AML-193 (cell line): ENCODE data around the gene SCUBE1.

ENCODE experiments used
- DNase-seq, 2 experiments: peaks; one replicate each; lab custom pipeline; 2025; lab: John Stamatoyannopoulos, UW

The SCUBE1 gene

DNA sequence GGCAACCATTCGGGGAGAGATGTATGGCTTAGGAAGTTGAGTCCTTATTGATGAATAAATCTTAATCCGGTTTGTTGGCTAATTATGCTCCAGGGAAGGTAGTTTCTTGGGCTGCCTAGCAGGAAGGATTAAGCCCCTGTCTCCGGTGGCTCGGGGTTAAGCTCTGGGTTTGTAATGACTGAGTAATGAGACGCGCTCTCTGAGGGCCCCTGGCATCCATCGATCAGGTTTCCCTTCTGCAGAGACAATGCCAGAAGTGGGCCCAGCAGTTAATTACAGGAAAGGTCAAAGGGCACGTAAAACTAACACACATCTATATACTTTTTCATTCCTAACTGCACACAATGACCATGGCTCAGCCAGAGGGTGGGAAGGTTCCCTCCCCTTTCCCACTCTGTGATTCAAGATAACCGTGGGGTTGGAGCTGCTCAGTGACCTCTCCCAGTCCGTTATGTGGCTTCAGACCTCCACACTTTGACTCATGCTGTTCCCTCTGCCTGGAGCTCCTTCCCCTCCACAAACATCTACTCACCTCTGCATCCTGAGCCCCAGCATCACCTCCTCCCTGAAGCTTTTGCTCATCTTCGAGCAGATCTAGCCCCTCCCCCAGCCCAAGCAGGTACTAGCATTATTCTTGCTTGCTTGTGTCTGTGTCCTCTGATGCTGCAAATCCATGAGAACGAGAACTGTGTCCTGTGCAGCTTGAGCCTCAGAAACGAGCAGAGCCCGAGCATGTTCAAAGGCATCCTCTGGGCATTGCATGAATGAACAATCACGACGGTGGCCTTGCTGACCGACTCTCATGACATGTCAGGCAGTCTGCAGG, 16.6 kb downstream of the SCUBE1 start:
- DNase-seq: no peak

DNA sequence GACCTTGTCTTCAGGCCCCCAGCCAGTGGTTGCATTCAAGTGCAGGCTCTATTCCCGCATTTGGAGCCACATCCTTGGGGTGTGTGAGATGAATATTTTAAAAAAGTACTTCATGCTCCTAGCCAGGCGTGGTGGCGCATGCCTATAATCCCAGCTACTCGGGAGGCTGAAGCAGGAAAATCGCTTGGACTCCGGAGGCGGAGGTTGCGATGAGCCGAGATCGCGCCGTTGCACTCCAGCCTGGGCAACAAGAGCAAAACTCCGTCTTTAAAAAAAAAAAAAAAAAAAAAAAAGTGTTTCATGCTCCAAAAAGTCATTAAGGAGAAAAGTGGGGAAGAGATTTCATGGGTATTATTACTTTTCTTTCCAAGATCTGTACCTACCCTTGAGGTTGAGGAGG, 18.0 kb downstream of the SCUBE1 start:
- DNase-seq: no peak

DNA sequence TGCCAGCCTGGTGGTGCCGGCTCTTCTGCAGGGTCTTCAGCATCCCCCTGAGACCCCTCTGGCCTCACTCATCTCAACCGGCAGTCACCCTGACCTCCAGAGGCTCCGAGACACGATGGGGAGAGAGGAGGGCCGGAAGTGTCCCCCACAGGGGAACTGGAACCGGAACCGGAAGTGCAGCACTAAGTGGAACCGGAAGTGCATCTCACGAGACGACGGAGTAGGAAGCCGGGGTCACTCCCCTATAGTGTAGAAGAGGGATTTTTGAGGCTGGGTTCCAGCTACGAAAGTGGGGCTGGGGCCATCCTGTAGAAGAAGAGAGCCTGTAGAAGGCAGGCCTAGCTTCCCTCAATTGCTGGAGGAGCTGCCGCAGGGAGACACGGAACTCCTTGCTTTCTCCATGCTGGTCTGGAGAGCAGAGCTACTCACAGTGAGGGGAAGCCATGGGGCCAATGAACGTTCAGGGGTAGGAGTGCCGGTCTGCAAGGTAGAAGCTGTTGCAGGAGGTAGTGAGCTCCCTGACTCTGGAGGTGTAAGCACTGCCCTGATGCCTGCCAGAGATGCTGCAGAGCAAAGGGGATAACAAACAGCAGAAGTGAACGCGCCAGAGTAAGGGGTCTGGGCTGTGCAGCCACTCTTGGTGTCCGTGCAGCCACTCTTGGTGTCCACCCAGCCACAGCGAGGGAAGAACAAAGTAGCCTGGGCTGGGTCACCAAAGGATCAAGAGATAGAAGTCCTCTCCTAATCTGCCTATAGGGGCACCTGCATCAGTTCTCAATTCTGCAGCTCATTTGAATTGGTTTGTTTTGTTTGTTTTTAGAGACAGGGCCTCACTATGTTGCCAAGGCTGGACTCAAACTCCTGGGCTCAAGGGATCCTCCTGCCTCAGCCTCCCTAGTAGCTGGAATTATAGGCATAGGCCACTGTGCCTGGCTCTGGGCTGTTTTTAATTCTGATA, 21.9 kb downstream of the SCUBE1 start:
- no peak for DNase-seq

DNA sequence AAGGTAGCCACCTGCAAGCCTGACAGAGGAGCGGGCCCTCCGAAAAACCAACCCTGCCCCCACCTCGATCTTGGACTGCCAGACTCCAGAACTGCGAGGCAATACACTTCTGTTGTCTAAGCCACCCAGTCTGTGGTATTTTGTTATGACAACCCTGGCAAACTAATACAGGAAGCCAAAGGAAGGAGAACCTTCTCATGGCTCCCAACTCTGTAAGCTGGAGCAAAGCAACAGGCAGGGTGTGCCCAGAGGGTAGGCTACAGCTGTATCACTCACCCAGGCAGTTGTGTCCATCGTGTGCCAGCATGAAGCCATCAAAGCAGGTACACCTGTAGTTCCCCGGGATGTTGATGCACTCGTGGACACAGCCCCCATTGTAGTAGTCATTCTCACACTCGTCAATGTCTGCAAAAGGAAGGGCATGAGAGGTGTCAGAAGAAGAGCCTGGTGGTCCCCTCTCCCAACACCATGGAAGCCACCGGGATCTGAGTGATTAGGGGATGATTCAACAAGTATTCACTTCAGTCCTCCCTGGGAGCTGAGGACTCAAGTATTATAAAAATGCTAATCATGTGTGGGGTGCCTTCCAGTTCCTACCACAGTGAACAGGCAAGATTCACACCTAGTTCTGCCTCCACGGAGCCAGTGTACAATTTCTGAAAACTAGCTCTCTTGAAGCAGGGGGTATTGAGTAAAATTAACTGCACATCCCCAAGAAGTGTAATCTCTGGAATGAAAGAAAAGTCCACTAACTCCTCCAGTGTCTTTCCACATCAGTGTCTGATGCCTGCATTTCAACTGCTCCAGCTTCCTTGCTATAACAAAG, 23.3 kb downstream of the SCUBE1 start:
- no peak for DNase-seq

DNA sequence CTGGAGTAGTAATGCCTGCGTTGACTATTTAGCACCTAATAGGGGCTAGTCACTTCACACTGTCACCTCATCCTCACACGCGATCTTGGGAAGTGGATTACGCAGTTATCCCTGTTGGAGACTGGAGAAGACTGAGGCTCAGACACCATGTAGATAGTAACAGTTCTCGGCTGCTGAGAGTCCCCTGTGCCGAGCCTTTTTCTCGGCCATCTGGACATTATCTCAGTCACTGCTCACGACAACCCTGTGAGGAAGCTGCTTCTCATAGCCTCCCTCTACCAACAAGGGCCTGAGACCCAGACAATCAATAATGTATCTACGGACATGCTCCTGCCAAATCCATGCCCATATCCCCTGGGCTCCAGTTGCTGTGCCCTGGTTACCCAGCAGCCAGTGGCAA, 25.9 kb downstream of the SCUBE1 start:
- DNase-seq: no peak

DNA sequence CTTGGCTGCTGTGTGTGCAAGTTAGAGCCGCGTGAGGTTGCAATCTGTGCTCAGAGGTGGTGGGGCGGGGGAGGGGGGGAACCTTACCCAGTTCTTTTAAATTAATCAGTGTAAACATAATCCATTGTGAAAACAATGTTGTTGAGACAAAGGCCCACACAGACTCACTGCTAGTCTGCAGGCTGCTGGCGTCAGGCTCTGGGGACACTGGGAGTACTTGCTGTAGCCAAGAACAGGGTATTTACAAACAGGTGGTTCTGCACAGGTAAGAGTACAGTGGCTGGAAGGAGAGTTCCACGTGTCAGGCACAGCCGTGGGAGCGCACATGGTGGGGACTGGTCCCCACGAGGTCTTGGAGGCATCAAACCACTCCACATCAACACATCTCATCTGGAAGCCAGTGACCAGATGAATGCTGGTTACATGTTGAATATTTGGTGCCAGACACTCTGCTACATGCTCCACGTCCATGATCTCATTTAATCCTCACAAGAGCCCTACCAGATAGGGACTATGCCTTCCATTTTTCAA, 27.4 kb downstream of the SCUBE1 start:
- no peak for DNase-seq

DNA sequence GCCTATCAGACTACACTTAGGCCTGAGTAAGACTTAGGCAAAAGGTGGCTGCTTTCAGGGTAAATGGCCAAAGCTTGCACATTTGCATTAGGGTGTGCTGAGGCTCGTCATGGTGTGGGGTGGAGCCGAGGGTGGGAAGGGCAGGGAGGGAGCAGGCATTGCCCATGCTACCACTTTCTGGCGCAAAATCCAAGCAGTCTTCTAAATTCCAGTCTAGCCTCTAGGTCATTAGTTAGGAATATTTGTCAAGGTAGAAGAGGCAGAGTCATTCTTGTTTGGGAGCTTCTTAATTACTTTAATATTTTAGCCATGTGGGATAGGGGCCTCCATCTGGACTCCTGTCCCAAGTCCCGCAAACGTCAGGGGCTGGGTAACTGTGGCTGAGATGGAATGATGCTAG, 28.6 kb downstream of the SCUBE1 start:
- DNase-seq: no peak

DNA sequence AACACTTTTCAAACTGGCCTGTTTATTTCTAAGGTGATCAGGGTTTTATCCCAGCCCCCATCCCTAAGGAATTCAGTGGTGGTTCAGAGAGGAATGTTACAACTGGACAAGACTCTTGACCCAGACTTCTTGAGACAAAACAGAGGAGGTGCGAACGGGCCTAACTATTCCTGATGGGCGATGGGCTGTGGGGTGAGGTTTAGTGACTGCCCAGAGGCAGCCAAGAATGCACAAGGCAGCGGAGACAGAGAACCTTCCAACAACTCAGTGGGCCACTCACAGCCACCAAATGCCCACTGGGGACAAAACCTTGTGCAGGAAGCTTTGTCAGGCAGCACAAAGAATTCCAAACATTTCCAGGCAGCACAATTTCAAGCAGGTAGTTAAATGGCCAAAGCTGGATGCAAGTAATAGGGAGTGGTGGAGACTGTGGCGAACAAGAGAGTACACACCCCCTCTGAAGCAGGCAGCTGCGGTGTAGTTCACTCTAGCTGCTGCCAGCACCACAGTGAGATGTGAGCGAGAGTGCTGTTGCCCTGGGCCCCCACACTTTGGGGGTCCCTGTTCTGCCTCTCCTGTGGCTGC, 29.2 kb downstream of the SCUBE1 start:
- no peak for DNase-seq

DNA sequence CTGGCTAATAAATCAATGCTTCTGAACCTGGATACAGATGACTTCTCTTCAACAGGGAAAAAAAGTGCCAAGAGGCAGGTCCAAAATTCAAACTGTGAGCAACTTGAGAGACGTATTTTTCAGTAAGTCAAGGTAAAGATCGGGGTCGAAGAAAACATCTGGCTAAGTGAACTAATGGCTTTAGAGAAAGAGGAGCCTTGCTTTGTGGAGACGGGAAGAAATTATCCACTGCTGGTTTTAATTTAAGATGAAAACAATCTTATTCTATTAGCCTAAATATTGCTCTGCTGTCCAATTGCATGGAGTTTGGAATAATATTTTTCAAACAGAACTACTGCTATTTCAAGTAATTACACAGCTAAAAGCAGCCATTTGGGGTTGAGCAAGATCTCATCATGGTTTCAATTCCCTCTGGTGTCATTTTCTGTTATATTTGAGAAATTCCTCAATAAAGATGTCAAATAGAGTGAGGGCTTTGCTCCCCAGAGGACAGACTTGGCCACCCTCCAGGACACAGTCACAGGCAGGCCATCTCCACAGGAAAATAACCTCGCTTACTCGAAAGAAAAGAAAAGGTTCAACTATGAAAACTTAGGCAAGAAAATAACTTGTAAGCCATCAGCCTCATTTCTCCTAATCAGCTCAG, 29.8 kb downstream of the SCUBE1 start:
- no peak for DNase-seq

DNA sequence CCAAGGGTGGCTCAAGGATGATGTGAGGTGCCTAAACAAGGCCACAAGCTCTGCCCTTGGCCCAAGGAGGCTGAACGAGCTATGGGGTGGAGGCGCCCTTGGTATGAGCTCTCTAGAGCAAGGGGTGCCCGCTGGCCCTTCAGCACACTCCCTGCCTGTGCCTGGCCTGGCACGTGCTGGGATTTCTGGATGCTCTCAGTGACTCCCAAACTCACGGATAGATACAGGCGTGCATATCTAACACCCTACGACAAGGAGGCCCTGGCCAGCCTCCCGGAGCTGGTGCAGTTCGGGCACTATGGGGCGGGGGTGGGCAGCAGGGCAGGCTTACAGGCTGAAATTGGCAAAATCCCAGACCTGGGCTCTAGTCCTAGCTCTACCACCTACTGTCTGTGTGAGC, 30.6 kb downstream of the SCUBE1 start:
- no peak for DNase-seq

DNA sequence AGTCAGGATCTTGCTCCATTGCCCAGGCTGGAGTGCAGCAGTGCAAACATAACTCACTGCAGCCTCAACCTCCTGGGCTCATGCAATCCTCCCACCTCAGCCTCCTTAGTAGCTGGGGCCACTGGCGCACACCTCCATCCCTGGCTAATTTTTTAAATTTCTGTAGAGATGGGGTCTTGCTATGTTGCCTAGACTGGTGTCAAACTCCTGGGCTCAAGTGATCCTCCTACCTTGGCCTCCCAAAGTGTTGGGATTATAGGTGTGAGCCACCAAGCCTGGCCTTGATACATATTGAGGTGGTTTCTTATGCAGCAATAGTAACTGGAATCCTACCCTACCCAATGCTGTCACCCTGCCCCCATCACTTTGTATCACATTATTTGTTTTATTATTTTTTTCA, 32.4 kb downstream of the SCUBE1 start:
- DNase-seq: no peak

DNA sequence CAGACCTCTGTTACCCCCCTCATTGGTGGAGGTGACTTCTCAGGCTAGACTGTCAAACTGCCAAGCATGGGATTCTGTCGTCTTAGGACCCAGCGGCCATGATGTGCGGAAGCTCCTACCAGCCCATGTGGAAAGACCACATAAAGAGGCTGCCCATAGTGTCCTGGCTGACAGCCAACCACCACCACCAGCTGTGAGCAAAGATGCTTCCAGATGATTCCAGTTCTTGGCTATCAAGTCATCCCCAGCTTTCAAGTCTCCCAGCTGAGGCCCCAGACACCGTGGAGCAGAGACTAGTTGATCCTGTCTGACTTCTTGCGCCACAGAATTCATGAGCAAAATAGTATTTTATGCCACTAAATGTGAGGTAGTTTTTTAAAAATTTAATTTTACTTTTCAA, 32.9 kb downstream of the SCUBE1 start:
- no peak for DNase-seq

DNA sequence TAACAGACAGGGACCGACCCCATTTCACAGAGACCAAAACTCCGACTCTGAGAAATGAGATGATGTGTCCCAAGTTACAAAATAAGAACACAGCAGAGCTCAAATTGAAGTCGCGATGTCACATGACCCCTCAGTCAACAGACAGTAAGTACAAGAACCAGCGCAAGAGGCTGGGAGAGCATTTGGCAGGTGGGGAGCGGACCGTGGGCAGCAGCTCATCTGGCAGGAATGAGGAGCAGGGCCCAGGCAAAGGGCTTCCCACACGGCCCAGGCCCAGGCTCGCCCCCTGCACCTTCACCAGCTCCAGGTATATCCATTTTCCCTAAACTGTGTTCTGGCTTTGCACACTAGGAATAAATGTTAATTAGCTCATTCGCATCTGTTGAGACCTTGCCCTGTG, 34.3 kb downstream of the SCUBE1 start:
- DNase-seq: no peak

DNA sequence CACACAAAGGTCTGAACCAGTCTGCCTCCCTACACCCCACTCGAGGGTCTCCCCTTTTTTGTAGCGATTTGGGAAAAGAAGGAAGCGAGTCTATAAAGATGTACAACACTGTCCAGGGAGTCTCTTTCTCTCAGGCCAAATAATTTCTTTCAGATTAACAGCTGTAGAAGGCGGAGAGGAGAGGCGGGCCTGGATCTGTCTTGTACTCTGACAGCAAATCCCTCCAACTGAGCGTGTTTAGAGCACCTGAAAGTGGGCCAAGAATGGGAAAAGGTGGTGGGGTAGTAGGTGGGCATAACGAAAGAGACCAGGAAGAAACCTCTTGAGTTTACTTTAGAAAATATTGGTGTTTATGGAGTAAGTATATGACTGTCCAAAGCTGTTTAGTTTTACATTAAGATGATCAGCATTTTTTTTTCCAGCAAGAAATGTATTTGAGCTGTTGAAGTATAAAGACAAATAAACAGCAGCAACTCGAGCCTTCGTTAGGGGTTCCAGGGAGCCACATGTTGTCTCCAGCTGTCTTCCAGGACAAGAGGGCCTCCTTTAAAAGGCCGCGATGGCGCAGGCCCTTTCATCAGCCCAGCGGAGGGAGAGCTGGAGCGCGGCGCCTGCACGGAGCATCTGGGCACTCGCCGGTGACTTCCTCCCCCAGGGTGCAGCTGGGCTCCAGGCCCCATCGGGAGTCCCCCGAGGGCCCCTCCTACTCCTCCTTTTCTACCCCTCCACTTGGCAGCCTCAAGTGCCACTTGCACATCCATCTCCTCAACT, 34.9 kb downstream of the SCUBE1 start:
- no peak for DNase-seq

DNA sequence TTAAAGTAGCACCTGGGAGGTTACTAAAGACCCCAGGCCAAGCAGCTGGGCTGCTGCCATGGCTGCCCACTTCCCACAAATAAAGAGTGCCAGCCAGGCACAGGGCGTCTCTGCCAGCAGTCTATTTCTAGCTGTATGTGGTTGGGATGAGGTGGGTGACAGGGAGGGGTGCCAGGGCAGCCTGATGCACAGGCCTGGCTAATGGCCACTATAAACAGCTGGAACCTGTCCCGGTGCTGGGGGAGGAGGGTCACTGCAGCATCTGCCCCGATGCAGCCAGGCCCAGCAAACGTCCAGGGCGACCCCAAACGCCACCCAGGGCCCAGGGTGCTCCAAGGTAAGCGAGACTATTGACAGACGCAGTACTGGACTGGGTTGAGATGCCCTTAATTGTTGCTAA, 37.4 kb downstream of the SCUBE1 start:
- DNase-seq: no peak

DNA sequence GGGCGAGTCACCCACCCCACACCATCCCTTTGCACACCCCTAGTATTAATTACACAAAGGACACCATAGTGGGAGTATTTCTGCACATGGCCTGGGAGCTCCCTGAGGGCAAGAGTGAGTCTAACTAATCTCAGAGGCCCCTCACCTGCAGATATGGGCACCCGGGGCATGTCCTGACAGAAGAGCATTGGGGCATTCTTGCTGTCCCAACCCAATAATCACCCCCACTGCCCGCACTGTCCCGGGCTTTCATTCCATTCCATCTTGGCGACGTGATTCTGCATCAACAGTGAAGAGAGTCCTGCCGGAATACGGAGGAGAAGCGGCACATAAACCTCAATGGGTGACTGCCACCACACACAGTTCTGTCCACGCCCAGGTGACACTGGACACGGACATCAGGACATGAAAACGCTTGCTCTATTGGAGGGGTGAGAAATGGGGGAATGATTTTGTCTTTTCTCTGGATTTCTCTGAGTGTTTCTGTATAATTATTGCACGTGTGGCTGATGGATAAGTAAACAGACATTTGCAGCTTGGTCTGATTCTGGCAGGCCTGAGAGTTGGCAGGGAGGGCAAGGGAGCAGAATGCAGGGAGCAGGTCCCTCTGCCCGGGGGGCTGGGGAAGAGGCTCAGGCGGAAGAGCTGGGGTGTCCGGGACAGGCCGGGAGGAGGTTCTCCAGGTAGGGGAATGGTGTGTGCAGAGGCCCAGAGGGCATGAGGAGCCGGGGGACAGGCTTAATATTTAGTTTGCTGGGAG, 38.2 kb downstream of the SCUBE1 start:
- DNase-seq: no peak

DNA sequence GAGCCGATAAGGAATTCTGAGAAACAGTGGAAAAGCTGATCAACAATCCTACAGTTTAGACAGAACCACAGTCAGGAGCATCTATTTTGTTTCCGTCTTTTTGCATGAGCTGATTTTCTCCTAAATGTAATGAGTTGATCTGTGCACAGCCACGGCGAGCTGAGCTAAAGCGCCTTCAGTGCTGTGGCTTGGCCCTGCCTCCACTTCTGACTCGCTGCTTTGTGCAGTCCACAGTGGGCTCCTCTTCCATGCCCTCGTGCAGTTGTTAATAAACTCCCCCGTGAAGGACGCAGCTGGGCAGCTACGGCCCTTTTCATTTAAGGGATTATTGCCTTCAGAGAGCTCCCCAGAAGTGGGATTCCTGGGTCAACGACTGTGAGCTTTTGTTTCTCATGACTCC, 39.4 kb downstream of the SCUBE1 start:
- DNase-seq: no peak

DNA sequence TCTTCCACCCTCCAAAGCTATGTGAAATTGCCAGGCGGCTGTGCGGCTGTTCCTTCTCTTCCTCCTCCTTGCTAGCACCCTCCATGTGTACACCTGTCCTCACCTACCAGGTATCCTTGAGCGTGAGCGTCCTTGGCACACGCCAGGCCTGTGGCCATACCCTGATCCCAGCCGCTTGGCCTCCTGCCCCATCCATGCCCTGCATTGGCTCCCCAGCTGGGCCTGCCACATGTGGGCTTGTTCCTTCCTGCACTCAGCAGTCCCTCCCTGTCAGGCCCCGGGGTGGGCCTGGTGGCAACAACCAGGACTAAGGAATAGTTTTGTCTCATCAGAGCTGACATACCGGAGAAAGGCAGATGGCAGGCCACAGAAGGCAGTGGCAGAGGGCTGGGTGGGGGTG, 40.0 kb downstream of the SCUBE1 start:
- no peak for DNase-seq

DNA sequence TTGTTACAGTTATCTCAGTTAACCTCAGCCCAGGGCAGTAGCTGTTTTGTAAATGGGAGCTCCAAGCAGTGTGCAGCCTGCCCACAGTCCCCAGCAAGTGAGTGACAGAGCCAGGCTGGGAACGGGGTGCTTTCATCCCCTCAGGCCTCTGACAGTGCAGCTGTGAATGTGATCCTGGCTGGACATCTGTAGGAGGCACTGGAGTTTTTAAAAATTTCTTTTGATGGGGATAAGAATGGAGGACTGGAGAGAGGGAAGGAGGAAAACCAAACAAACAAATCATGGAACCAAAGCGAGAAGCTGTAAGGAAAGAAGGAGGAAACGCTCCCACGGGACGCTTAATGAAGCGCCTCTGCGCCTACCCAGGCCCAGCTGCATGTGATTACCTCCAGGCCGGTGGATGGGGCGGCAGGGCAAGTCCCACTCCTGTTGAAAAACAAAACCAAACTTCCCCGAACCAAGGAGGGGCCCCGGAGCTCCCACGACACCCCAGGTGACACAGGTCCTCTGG, 40.6 kb downstream of the SCUBE1 start:
- no peak for DNase-seq
